K562 (cell line): ENCODE results near the gene GNAT1. TPM values are rescaled to one million over a fixed set of nuclear protein-coding genes. Genes with fewer than 3 reads are reported as not detected.

Experiments
- ATAC-seq: fragments of 200-7000 bp; cut with Tn5 transposase; 3 replicates; pipeline ENCODE4 v1.9.1; 2020; ENCODE audit warnings: moderate library complexity
- BruUV-seq: library from RNA; stranded (reverse); fragments of 400-500 nt; replicated peaks from 2 replicates; lab custom pipeline; 2021; lab: Mats Ljungman, UMichigan
- CTCF ChIA-PET: fragments of 300-600 bp; formaldehyde crosslinking; extraction: SDS; loops from one replicate; lab custom pipeline; 2021; ENCODE audit warnings: low intra/inter-chr PET ratio; lab: Yijun Ruan, JAX
- POLR2A ChIA-PET: fragments of 300-600, 350-650 bp; sonication (Branson Sonifier 250); formaldehyde crosslinking; extraction: SDS; loops from one replicate; lab custom pipeline; 2021; ENCODE audit warnings: antibody characterized with exemption, inconsistent platforms; lab: Yijun Ruan, JAX
- DNase-seq, 4 experiments: peaks; one replicate each; pipeline versions ENCODE4 v3.0.0 to v3.0.0-alpha.2; 2011 to 2018; ENCODE audit warnings: low spot score in 3 of 4, mixed read lengths in 3 of 4; ENCODE audit errors: extremely low read depth in 1 of 4
- FAIRE-seq: peaks from 2 replicates; lab custom pipeline; 2011; peaks lifted over from hg19 to GRCh38; lab: Jason Lieb, UNC
- H2AFZ ChIP-seq: 2 replicates; pipeline ENCODE4 v1.6.0; 2011; ENCODE audit warnings: low read depth, low read length, control low read depth, inconsistent platforms
- H3K27ac ChIP-seq: fragments of 200-600 bp; 3 replicates; pipeline ENCODE4 v1.8.0; 2011; ENCODE audit warnings: low read depth, mild to moderate bottlenecking, control low read depth, inconsistent platforms, low read length, moderate library complexity, mixed read lengths; ENCODE audit errors: extremely low read depth
- H3K27me3 ChIP-seq, 2 experiments: fragments of 300-600 bp in 1 of 2; 2 replicates in 1 of 2; 3 replicates in 1 of 2; pipeline versions ENCODE4 v1.6.0 to v1.8.0; 2011; ENCODE audit warnings: inconsistent platforms in 2 of 2, low read length in 2 of 2, mild to moderate bottlenecking in 1 of 2, mixed read lengths in 1 of 2, moderate library complexity in 1 of 2; ENCODE audit not compliant: control insufficient read depth in 2 of 2, insufficient read depth in 2 of 2
- H3K36me3 ChIP-seq: fragments of 300-600 bp; 3 replicates; pipeline ENCODE4 v1.8.0; 2011; ENCODE audit warnings: mild to moderate bottlenecking, low read length, inconsistent platforms; ENCODE audit not compliant: control insufficient read depth, insufficient read depth
- H3K4me1 ChIP-seq, 2 experiments: fragments of 200-600 bp in 1 of 2; replicated peaks in 1 of 2; 2 replicates in 1 of 2; 3 replicates in 1 of 2; pipeline versions ENCODE4 v1.5.1 to v1.8.0; 2011; ENCODE audit warnings: inconsistent platforms in 2 of 2, low read length in 2 of 2, mild to moderate bottlenecking in 1 of 2, mixed read lengths in 1 of 2, moderate library complexity in 1 of 2; ENCODE audit not compliant: control insufficient read depth in 2 of 2, insufficient read depth in 2 of 2
- H3K4me2 ChIP-seq: 2 replicates; pipeline ENCODE4 v1.6.1; 2011; ENCODE audit warnings: low read length, control low read depth, inconsistent platforms, mixed read lengths; ENCODE audit not compliant: insufficient read depth
- H3K4me3 ChIP-seq: fragments of 200-600 bp; sonication (generic), shearing (Covaris generic); 2 replicates; pipeline ENCODE4 v1.5.1; 2016; ENCODE audit warnings: control low read depth, inconsistent platforms
- H3K79me2 ChIP-seq: fragments of 200-600 bp; 3 replicates; pipeline ENCODE4 v1.8.0; 2011; ENCODE audit warnings: low read length, inconsistent platforms; ENCODE audit not compliant: control insufficient read depth, insufficient read depth
- H3K9ac ChIP-seq, 2 experiments: 2 replicates each; pipeline versions ENCODE4 v1.6.0 to v1.6.1; 2011; ENCODE audit warnings: low read depth in 2 of 2, low read length in 2 of 2, control low read depth in 1 of 2, inconsistent platforms in 1 of 2, mild to moderate bottlenecking in 1 of 2, mixed read lengths in 1 of 2; ENCODE audit not compliant: insufficient read depth in 1 of 2
- H3K9me1 ChIP-seq: one replicate; pipeline ENCODE4 v1.6.0; 2011; ENCODE audit warnings: inconsistent platforms, mild to moderate bottlenecking, low read length, moderate library complexity; ENCODE audit not compliant: control insufficient read depth, insufficient read depth
- H3K9me3 ChIP-seq: replicated peaks from 2 replicates; pipeline ENCODE4 v1.5.1; 2011; ENCODE audit warnings: low read depth, low read length, inconsistent platforms; ENCODE audit not compliant: control insufficient read depth, insufficient read depth
- H4K20me1 ChIP-seq: replicated peaks from 2 replicates; pipeline ENCODE4 v1.6.1; 2011; ENCODE audit warnings: low read length, inconsistent platforms, mixed read lengths; ENCODE audit not compliant: control insufficient read depth, insufficient read depth
- BMI1 ChIP-seq: fragments of 150-350 bp; IDR thresholded peaks from 2 replicates; pipeline ENCODE4 v1.6.1; 2014; ENCODE audit warnings: low read length
- DIDO1 ChIP-seq: fragments of 450-650 bp; IDR thresholded peaks from 2 replicates; pipeline ENCODE4 v1.6.1; 2016; ENCODE audit warnings: low read depth, missing biosample characterization, missing genetic modification characterization
- RBFOX2 ChIP-seq: fragments of 200-400 bp; formaldehyde crosslinking; IDR thresholded peaks from 2 replicates; pipeline ENCODE4 v1.6.1; 2017; ENCODE audit warnings: low read depth, mild to moderate bottlenecking, low read length, moderate library complexity
- ZKSCAN1 ChIP-seq: fragments of 150-350 bp; IDR thresholded peaks from 2 replicates; pipeline ENCODE4 v1.6.1; 2016; ENCODE audit warnings: low read depth, low read length
- WGBS: fragments of 100-300 bp; shearing (Covaris generic); methylation state at CpG from one replicate; pipeline ENCODE4 v1.1.6; 2016; ENCODE audit warnings: low coverage, mixed read lengths; ENCODE audit not compliant: insufficient coverage; ENCODE audit errors: missing lambda C conversion rate; 5-methylcytosine and 5-hydroxymethylcytosine counted together
- in situ Hi-C: fragments of 300-500 bp; cut with MboI; formaldehyde crosslinking; loops from 4 replicates; pipeline ENCODE4 v1.15.0; 2018; ENCODE audit warnings: inconsistent platforms, mixed read lengths
- intact Hi-C: fragments of 100-400 bp; cut with micrococcal nuclease; formaldehyde crosslinking; loops from 2 replicates; pipeline ENCODE4 v1.14.2; 2022
- polyA plus RNA-seq, 8 experiments: library from polyadenylated mRNA; depleted of rRNA in 4 of 8; stranded (reverse) in 5 of 8; unstranded in 3 of 8; fragments of >200 nt; fragmentation: Nextera tagmentation in 2 of 8; fragmentation: Illumina TruSeq in 1 of 8; extraction: Ambion mirVana in 2 of 8; extraction: Trizol in 1 of 8; gene quantifications; 2 replicates each; pipeline versions ENCODE4 v1.2.1 to v1.2.3, GENCODE V29; 2011 to 2014; ENCODE audit warnings: inconsistent platforms in 1 of 8, missing spikeins in 1 of 8
- total RNA-seq, 7 experiments: library from RNA; depleted of rRNA in 6 of 7; stranded (reverse); fragments of >200 nt in 6 of 7; fragmentation: Illumina TruSeq in 2 of 7; extraction: Trizol in 2 of 7; gene quantifications; 2 replicates each; pipeline versions ENCODE4 v1.2.1 to v1.2.3, GENCODE V29; 2011 to 2021; ENCODE audit warnings: low replicate concordance in 1 of 7
- TF ChIP-seq, protein P1 (sequence below), 2 experiments: fragments of 450-650 bp; conservative IDR thresholded peaks; 2 replicates each; pipeline ENCODE4 v1.6.1; 2017; ENCODE audit warnings: mild to moderate bottlenecking in 2 of 2, moderate library complexity in 2 of 2

Gene GNAT1
- total and polyA plus RNA-seq, 9 of the 15 experiments (the other 6 are each of a cell fraction or from before 2014, with no cell fraction given): not detected

DNA sequence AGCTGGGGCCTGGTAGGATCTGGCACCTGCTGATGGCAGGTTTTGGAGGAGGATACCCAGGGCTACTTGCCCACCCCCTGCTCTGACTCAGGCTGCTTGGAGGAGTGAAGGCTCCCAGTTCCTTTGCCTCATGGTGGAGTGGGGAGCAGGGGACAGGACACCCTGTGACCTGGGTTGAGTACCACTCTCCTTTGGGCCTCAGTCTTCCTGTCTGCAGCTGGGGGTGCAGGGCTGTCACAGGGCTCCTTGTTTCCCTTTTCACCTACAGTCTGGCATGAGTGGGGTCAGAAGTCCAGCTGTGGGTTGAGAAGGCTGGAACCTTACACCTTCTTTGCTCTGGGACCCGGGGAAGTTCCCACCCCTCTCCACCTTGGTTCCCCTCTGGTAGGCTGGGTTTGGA, 21.6 kb upstream of the GNAT1 start:
- H2AFZ ChIP-seq: no peak overlapping the region
- H3K9ac ChIP-seq: no peak overlapping the region
- no peaks in the 10 kb centered on the region for H3K36me3 ChIP-seq
- intact Hi-C loops (no loop called here), in situ Hi-C loops (no loop called here)
- WGBS: no CpG with 5 or more reads among the region's 1 CpG
- no peaks in the 10 kb centered on the region for H3K79me2 ChIP-seq
- no TSS peak for BruUV-seq
- peaks cover 0 to 43% of the 10 kb centered on the region in 2 experiments; a peak in 3 of 5 replicates for H3K4me1 ChIP-seq
- no peaks in the 10 kb centered on the region for H3K9me3 ChIP-seq
- ChIA-PET POLR2A (interaction anchor here (0.9 kb wide), 2 partner anchors 20 to 34 kb away, joined by 3 to 4 read pairs; no protein-coding TSS in a partner anchor), CTCF (no interaction called here)
- DNase-seq (no peak), FAIRE-seq (no peak), ATAC-seq (no peak)
- no peaks in the 10 kb centered on the region for H3K27me3 ChIP-seq
- H3K4me2 ChIP-seq: no peak overlapping the region
- no peaks in the 10 kb centered on the region for H4K20me1 ChIP-seq
- TF ChIP-seq RBFOX2 (no peak), DIDO1 (tag) (no peak), ZKSCAN1 (no peak), BMI1 (no peak)
- TF ChIP-seq, protein P1, sequence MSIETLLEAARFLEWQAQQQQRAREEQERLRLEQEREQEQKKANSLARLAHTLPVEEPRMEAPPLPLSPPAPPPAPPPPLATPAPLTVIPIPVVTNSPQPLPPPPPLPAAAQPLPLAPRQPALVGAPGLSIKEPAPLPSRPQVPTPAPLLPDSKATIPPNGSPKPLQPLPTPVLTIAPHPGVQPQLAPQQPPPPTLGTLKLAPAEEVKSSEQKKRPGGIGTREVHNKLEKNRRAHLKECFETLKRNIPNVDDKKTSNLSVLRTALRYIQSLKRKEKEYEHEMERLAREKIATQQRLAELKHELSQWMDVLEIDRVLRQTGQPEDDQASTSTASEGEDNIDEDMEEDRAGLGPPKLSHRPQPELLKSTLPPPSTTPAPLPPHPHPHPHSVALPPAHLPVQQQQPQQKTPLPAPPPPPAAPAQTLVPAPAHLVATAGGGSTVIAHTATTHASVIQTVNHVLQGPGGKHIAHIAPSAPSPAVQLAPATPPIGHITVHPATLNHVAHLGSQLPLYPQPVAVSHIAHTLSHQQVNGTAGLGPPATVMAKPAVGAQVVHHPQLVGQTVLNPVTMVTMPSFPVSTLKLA (conservative IDR thresholded peaks at IDR 0.05): no peak
- H3K4me3 ChIP-seq: no peak overlapping the region
- no peaks in the 10 kb centered on the region for H3K9me1 ChIP-seq
- H3K27ac ChIP-seq: no peak overlapping the region
